ENCODE measurements around the gene BABAM2. TPM values are rescaled to one million over a fixed set of nuclear protein-coding genes. Genes with fewer than 3 reads are reported as not detected.
A peak's percentile ranks its signal among the peaks of the same experiment; 100 is the strongest.

The BABAM2 gene
- total RNA-seq, 2 experiments from 2014 or later = 19.7 to 33.2 TPM

GRCh38 chr2:28227498-28227897, 337.0 kb downstream of the BABAM2 start:
- POLR2A ChIA-PET = no interaction called here
- no TSS peak for BruUV-seq (replicated peaks)
- intact Hi-C loops (cut with micrococcal nuclease; ENCODE audit: unreplicated experiment) = no loop called here
- Histone ChIP-seq H3K36me3 (ENCODE audit: insufficient read depth, low read length) (no peaks in the 10 kb centered on the region), H3K27ac (ENCODE audit: low read depth, low read length, poor library complexity, severe bottlenecking) (no peak overlapping the region), H3K4me1 (ENCODE audit: insufficient read depth, low read length, poor library complexity, severe bottlenecking) (no peaks in the 10 kb centered on the region), H4K20me1 (ENCODE audit: insufficient read depth, low read length) (no peaks in the 10 kb centered on the region), H3K4me2 (ENCODE audit: low read length) (no peak overlapping the region), H3K4me3 (ENCODE audit: low read depth, low read length, poor library complexity, severe bottlenecking) (no peak overlapping the region), H3K79me2 (ENCODE audit: insufficient read depth, low read depth, low read length) (no peaks in the 10 kb centered on the region), H3K9me2 (ENCODE audit: insufficient read depth, low read length) (no peaks in the 10 kb centered on the region), H2AFZ (ENCODE audit: low read length) (no peak overlapping the region), H3K9me3 (ENCODE audit: low read length) (no peaks in the 10 kb centered on the region)
- no peak for DNase-seq (ENCODE audit: low spot score)
- TF ChIP-seq EZH2phosphoT487 (IDR thresholded peaks at IDR 0.05; ENCODE audit: borderline replicate concordance, low read depth, low read length) (no peak), CTCF (conservative IDR thresholded peaks at IDR 0.05; ENCODE audit: low read length) (no peak)
- CTCF ChIA-PET (ENCODE audit: unreplicated experiment) = no interaction called here

GRCh38 chr2:28228434-28228995, 338.0 kb downstream of the BABAM2 start:
- Histone ChIP-seq H3K79me2 (ENCODE audit: insufficient read depth, low read depth, low read length) (no peaks in the 10 kb centered on the region), H3K9me2 (ENCODE audit: insufficient read depth, low read length) (no peaks in the 10 kb centered on the region), H3K4me2 (ENCODE audit: low read length) (no peak overlapping the region), H3K27ac (ENCODE audit: low read depth, low read length, poor library complexity, severe bottlenecking) (no peak overlapping the region), H2AFZ (ENCODE audit: low read length) (no peak overlapping the region), H3K36me3 (ENCODE audit: insufficient read depth, low read length) (no peaks in the 10 kb centered on the region), H4K20me1 (ENCODE audit: insufficient read depth, low read length) (no peaks in the 10 kb centered on the region), H3K4me3 (ENCODE audit: low read depth, low read length, poor library complexity, severe bottlenecking) (no peak overlapping the region), H3K4me1 (ENCODE audit: insufficient read depth, low read length, poor library complexity, severe bottlenecking) (no peaks in the 10 kb centered on the region), H3K9me3 (ENCODE audit: low read length) (no peaks in the 10 kb centered on the region)
- TF ChIP-seq EZH2phosphoT487 (IDR thresholded peaks at IDR 0.05; ENCODE audit: borderline replicate concordance, low read depth, low read length) (no peak), CTCF (conservative IDR thresholded peaks at IDR 0.05; ENCODE audit: low read length) (0 out of 2 replicates have a peak, but pooled peaks have one; percentile 16)
- BruUV-seq (replicated peaks) = no TSS peak
- ChIA-PET POLR2A (no interaction called here), CTCF (ENCODE audit: unreplicated experiment) (no interaction called here)
- intact Hi-C loops (cut with micrococcal nuclease; ENCODE audit: unreplicated experiment) = no loop called here
- no peak for DNase-seq (ENCODE audit: low spot score)

DNA sequence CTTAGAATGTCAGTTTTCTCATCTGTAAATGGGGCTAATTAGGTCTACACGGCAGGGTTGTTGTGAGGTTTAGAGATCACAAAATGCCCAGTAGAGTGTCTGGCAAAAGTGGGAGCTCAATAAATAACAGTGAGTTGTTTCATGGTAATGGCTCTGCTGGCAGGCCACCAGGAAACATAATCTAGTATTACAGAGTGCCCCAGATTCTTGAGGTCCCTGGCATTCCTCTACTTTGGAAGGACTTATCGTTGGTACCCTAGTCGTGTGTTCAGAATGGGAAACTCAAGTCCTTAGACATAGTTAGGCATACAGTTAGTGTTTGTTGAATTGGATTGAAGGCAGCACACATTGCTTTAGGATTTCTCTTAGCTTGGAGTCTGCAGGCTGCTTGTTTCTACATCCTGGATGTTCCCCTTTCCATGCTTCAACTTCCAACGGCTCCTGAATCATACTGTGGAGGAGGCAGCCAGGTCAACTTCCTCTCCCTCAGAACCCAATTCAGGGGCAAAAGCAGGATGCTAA, 340.6 kb downstream of the BABAM2 start:
- intact Hi-C loops (cut with micrococcal nuclease; ENCODE audit: unreplicated experiment) = no loop called here
- H3K4me3 ChIP-seq (ENCODE audit: low read depth, low read length, poor library complexity, severe bottlenecking) = no peak overlapping the region
- no peaks in the 10 kb centered on the region for H3K9me3 ChIP-seq (ENCODE audit: low read length)
- H3K9me2 ChIP-seq (ENCODE audit: insufficient read depth, low read length) = no peaks in the 10 kb centered on the region
- no peaks in the 10 kb centered on the region for H3K4me1 ChIP-seq (ENCODE audit: insufficient read depth, low read length, poor library complexity, severe bottlenecking)
- ChIA-PET POLR2A (no interaction called here), CTCF (ENCODE audit: unreplicated experiment) (no interaction called here)
- TF ChIP-seq CTCF (conservative IDR thresholded peaks at IDR 0.05; ENCODE audit: low read length) (no peak), EZH2phosphoT487 (IDR thresholded peaks at IDR 0.05; ENCODE audit: borderline replicate concordance, low read depth, low read length) (no peak)
- no peak for DNase-seq (ENCODE audit: low spot score)
- BruUV-seq (replicated peaks) = no TSS peak
- H2AFZ ChIP-seq (ENCODE audit: low read length) = no peak overlapping the region
- no peaks in the 10 kb centered on the region for H3K79me2 ChIP-seq (ENCODE audit: insufficient read depth, low read depth, low read length)
- H3K27ac ChIP-seq (ENCODE audit: low read depth, low read length, poor library complexity, severe bottlenecking) = no peak overlapping the region
- H4K20me1 ChIP-seq (ENCODE audit: insufficient read depth, low read length) = no peaks in the 10 kb centered on the region
- H3K4me2 ChIP-seq (ENCODE audit: low read length) = no peak overlapping the region
- no peaks in the 10 kb centered on the region for H3K36me3 ChIP-seq (ENCODE audit: insufficient read depth, low read length)
